GM12878 (cell line): ENCODE results near the gene HPGD. TPM values are rescaled to one million over a fixed set of nuclear protein-coding genes. Genes with fewer than 3 reads are reported as not detected.
A peak's percentile ranks its signal among the peaks of the same experiment; 100 is the strongest.

Source experiments
- ATAC-seq: fragments of 200-7000 bp; cut with Tn5 transposase; 3 replicates; pipeline ENCODE4 v1.9.1; 2020; ENCODE audit warnings: mild to moderate bottlenecking, moderate library complexity
- BruUV-seq: library from RNA; stranded (reverse); fragments of 400-500 nt; replicated peaks from 2 replicates; lab custom pipeline; 2021; lab: Mats Ljungman, UMichigan
- CTCF ChIA-PET: fragments of 300-600 bp; sonication (Branson Sonifier 250); formaldehyde crosslinking; extraction: SDS; loops from one replicate; lab custom pipeline; 2021; ENCODE audit warnings: inconsistent platforms; lab: Yijun Ruan, JAX
- POLR2A ChIA-PET: fragments of 350-600 bp; formaldehyde crosslinking; extraction: SDS; loops from one replicate; lab custom pipeline; 2021; ENCODE audit warnings: inconsistent platforms; lab: Charles Lee
- RAD21 ChIA-PET: fragments of 300-600 bp; sonication (Branson Sonifier 250); formaldehyde crosslinking; loops from one replicate; lab custom pipeline; 2023; ENCODE audit warnings: antibody characterized with exemption; ENCODE audit not compliant: unreplicated experiment; lab: Charles Lee
- SMC1A ChIA-PET: fragments of 300-600 bp; sonication (Branson Sonifier 250); formaldehyde crosslinking; loops from one replicate; lab custom pipeline; 2023; ENCODE audit not compliant: unreplicated experiment, uncharacterized antibody; lab: Charles Lee
- DNase-seq: peaks from one replicate; pipeline ENCODE4 v3.0.0-alpha.2; 2011; ENCODE audit warnings: low read depth, low spot score
- FAIRE-seq: peaks from 3 replicates; lab custom pipeline; 2011; peaks lifted over from hg19 to GRCh38; lab: Jason Lieb, UNC
- H2AFZ ChIP-seq: 2 replicates; pipeline ENCODE4 v1.6.0; 2011; ENCODE audit warnings: low read depth, low read length, control low read depth; ENCODE audit not compliant: control insufficient read depth
- H3K27ac ChIP-seq: 2 replicates; pipeline ENCODE4 v1.5.1; 2011; ENCODE audit warnings: control low read depth; ENCODE audit not compliant: control insufficient read depth, insufficient read depth
- H3K27me3 ChIP-seq, 2 experiments: replicated peaks in 1 of 2; 2 replicates each; pipeline versions ENCODE4 v1.6.0 to v1.6.1; 2011; ENCODE audit warnings: low read length in 1 of 2; ENCODE audit not compliant: control insufficient read depth in 2 of 2, insufficient read depth in 2 of 2
- H3K36me3 ChIP-seq, 2 experiments: 2 replicates each; pipeline ENCODE4 v1.5.1; 2011; ENCODE audit warnings: low read length in 1 of 2; ENCODE audit not compliant: control insufficient read depth in 2 of 2, insufficient read depth in 2 of 2
- H3K4me1 ChIP-seq: 2 replicates; pipeline ENCODE4 v1.6.1; 2011; ENCODE audit warnings: mild to moderate bottlenecking, low read length, moderate library complexity, mixed read lengths; ENCODE audit not compliant: control insufficient read depth, insufficient read depth
- H3K4me2 ChIP-seq: 2 replicates; pipeline ENCODE4 v1.6.0; 2011; ENCODE audit warnings: control low read depth; ENCODE audit not compliant: control insufficient read depth, insufficient read depth
- H3K4me3 ChIP-seq: fragments of 200-600 bp; sonication (generic); 2 replicates; pipeline ENCODE4 v1.5.1; 2016
- H3K79me2 ChIP-seq: 2 replicates; pipeline ENCODE4 v1.6.0; 2011; ENCODE audit warnings: low read length; ENCODE audit not compliant: control insufficient read depth, insufficient read depth
- H3K9ac ChIP-seq: 2 replicates; pipeline ENCODE4 v1.8.0; 2011; ENCODE audit warnings: low read length, control low read depth, mixed read lengths; ENCODE audit not compliant: control insufficient read depth, insufficient read depth
- H3K9me3 ChIP-seq: replicated peaks from 3 replicates; pipeline ENCODE4 v1.5.1; 2011; ENCODE audit warnings: mild to moderate bottlenecking, low read length; ENCODE audit not compliant: control insufficient read depth, insufficient read depth
- H4K20me1 ChIP-seq: 2 replicates; pipeline ENCODE4 v1.6.0; 2011; ENCODE audit not compliant: control insufficient read depth, insufficient read depth
- ASH2L ChIP-seq: fragments of 300-600, 200-600 bp; sonication (generic); IDR thresholded peaks from 2 replicates; pipeline ENCODE4 v1.6.1; 2017; ENCODE audit warnings: low read depth, mild to moderate bottlenecking, borderline replicate concordance
- CBFB ChIP-seq: IDR thresholded peaks from 2 replicates; pipeline ENCODE4 v1.6.1; 2016; ENCODE audit warnings: antibody characterized with exemption, low read depth
- YY1 ChIP-seq: IDR thresholded peaks from 2 replicates; pipeline ENCODE4 v1.6.1; 2011; ENCODE audit warnings: low read depth, mild to moderate bottlenecking, low read length
- WGBS: methylation state at CpG from one replicate; pipeline ENCODE4 v1.1.6; 2016; ENCODE audit warnings: low lambda C conversion rate; ENCODE audit not compliant: insufficient replicate concordance, insufficient coverage; ENCODE audit errors: missing lambda C conversion rate; 5-methylcytosine and 5-hydroxymethylcytosine counted together
- in situ Hi-C: fragments of 300-500 bp; cut with MboI; formaldehyde crosslinking; loops from 9 replicates; pipeline ENCODE4 v1.14.3; 2018; ENCODE audit warnings: mixed read lengths
- intact Hi-C: fragments of 100-400 bp; cut with micrococcal nuclease; formaldehyde crosslinking; loops from one replicate; pipeline ENCODE4 v1.14.2; 2022; ENCODE audit not compliant: unreplicated experiment
- polyA plus RNA-seq, 11 experiments: library from polyadenylated mRNA; depleted of rRNA in 4 of 11; unstranded in 6 of 11; stranded (reverse) in 5 of 11; fragments of >200 nt; fragmentation: Nextera tagmentation in 4 of 11; fragmentation: Illumina TruSeq in 1 of 11; extraction: Ambion mirVana in 4 of 11; extraction: Trizol in 1 of 11; gene quantifications; 1 replicate in 1 of 11; 2 replicates in 10 of 11; pipeline versions ENCODE4 v1.2.1 to v1.2.3, GENCODE V29; 2011 to 2016; ENCODE audit warnings: inconsistent platforms in 2 of 11, missing spikeins in 2 of 11, low read depth in 1 of 11
- total RNA-seq, 4 experiments: library from RNA; depleted of rRNA in 3 of 4; stranded (reverse); fragments of >200 nt in 3 of 4; fragmentation: Illumina TruSeq in 1 of 4; extraction: Trizol in 1 of 4; gene quantifications; 2 replicates each; pipeline versions ENCODE4 v1.2.1 to v1.2.3, GENCODE V29; 2013 to 2021
- TF ChIP-seq, protein P1 (sequence below): IDR thresholded peaks from 2 replicates; pipeline ENCODE4 v1.6.1; 2012; ENCODE audit warnings: mild to moderate bottlenecking, low read depth, low read length

Gene HPGD
- total and polyA plus RNA-seq, 10 of the 15 experiments (the other 5 are each of a cell fraction or from before 2014, with no cell fraction given), result 0.07 to 0.41 (median 0.24) TPM; not detected in 7

DNA sequence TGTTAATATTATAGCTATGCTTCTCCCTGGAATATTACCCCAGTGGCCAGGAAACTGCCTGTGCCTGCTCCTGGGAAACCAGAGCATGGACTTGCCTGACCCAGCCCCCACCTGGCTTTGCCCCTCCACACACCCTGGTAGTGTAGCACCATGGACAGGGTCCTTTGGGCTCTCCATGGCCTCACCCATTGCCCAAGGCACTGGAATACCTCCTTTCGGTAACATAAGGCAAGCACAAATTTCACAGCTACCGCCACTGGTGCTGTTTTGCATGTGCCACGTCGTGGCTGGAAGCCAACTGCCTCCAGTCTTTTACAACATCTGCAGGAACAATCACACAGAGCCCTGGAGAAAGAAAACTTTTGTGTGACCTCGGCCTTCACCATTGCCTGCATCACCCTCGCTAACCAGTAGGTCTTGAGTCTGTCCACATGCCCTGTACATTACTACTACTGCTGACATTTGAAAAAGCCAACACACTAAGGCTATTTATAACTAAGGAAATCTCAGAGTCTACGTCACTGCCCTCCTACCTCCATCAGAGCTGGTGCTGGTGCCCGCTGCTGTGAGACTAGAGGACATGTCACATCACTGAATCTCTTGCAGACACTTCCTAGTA is 47.7 kb downstream of the HPGD start:
- BruUV-seq, result no TSS peak
- RAD21 ChIA-PET, result no interaction called here
- intact Hi-C loops, result no loop called here
- no peak for DNase-seq
- no peaks in the 10 kb centered on the region for H3K4me1 ChIP-seq
- TF ChIP-seq CBFB (no peak), ASH2L (no peak), YY1 (no peak)
- TF ChIP-seq, protein P1, sequence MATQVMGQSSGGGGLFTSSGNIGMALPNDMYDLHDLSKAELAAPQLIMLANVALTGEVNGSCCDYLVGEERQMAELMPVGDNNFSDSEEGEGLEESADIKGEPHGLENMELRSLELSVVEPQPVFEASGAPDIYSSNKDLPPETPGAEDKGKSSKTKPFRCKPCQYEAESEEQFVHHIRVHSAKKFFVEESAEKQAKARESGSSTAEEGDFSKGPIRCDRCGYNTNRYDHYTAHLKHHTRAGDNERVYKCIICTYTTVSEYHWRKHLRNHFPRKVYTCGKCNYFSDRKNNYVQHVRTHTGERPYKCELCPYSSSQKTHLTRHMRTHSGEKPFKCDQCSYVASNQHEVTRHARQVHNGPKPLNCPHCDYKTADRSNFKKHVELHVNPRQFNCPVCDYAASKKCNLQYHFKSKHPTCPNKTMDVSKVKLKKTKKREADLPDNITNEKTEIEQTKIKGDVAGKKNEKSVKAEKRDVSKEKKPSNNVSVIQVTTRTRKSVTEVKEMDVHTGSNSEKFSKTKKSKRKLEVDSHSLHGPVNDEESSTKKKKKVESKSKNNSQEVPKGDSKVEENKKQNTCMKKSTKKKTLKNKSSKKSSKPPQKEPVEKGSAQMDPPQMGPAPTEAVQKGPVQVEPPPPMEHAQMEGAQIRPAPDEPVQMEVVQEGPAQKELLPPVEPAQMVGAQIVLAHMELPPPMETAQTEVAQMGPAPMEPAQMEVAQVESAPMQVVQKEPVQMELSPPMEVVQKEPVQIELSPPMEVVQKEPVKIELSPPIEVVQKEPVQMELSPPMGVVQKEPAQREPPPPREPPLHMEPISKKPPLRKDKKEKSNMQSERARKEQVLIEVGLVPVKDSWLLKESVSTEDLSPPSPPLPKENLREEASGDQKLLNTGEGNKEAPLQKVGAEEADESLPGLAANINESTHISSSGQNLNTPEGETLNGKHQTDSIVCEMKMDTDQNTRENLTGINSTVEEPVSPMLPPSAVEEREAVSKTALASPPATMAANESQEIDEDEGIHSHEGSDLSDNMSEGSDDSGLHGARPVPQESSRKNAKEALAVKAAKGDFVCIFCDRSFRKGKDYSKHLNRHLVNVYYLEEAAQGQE, result peak; percentile 61; the same call in 1 of the 2 replicates
- TF ChIP-seq, all 136 proteins: peak for 1
- in situ Hi-C loops, result no loop called here
- Histone ChIP-seq H3K79me2 (no peaks in the 10 kb centered on the region), H3K4me3 (no peak overlapping the region), H3K36me3 (no peaks in the 10 kb centered on the region), H3K4me2 (no peak overlapping the region), H3K27me3 (no peaks in the 10 kb centered on the region), H4K20me1 (no peaks in the 10 kb centered on the region), H3K9me3 (no peaks in the 10 kb centered on the region), H3K9ac (no peak overlapping the region), H3K27ac (no peak overlapping the region), H2AFZ (no peak overlapping the region)
- WGBS, result 13% methylated on average over 8 of the region's 8 CpGs
- SMC1A ChIA-PET, result interaction anchor here (0.8 to 1.1 kb wide), 3 partner anchors 8 to 22 kb away, joined by 3 read pairs; no protein-coding TSS in a partner anchor
- ATAC-seq (no peak), FAIRE-seq (no peak)
- CTCF ChIA-PET, result interaction anchor here (0.7 kb wide), 1 partner anchor 32 kb away, joined by 3 read pairs; no protein-coding TSS in a partner anchor
- POLR2A ChIA-PET, result no interaction called here
